ENCODE measurements around the gene SLC24A2. TPM values are rescaled to one million over a fixed set of nuclear protein-coding genes. Genes with fewer than 3 reads are reported as not detected.

Gene SLC24A2
- polyA plus RNA-seq, 1 of the 3 experiments (the other 2 are of a cell fraction) = not detected

- Histone ChIP-seq H3K9ac (no peak overlapping the region), H4K20me1 (ENCODE audit: insufficient read depth) (no peaks in the 10 kb centered on the region), H3K36me3 (replicated peaks in 1 of 2; ENCODE audit: control insufficient read depth in 1 of 2, insufficient read depth in 2 of 2, low read length in 1 of 2) (no peaks in the 10 kb centered on the region), H3K9me2 (no peaks in the 10 kb centered on the region), H3K4me1 (ENCODE audit: control insufficient read depth in 1 of 2, insufficient read depth in 2 of 2, low read depth in 1 of 2, low read length in 1 of 2) (no peaks in the 10 kb centered on the region), H3K4me3 (ENCODE audit: low read depth in 2 of 2, low read length in 1 of 2) (no peak overlapping the region), H3K79me2 (ENCODE audit: insufficient read depth) (no peaks in the 10 kb centered on the region), H3K27ac (ENCODE audit: low read depth in 2 of 2, low read length in 1 of 2) (no peak overlapping the region), H3K9me3 (no peaks in the 10 kb centered on the region), H3K4me2 (no peak overlapping the region), H3F3A (replicated peaks; ENCODE audit: insufficient read depth) (no peaks in the 10 kb centered on the region), H3K27me3 (ENCODE audit: insufficient read depth) (no peaks in the 10 kb centered on the region), H2AFZ (ENCODE audit: low read depth) (no peak overlapping the region)
- POLR2A ChIA-PET = no interaction called here
- CTCF ChIA-PET = interaction anchor here (1.7 kb wide), 1 partner anchor 13 kb away, joined by 4 read pairs; no protein-coding TSS in a partner anchor
- 46% methylated on average over 16 of the region's 16 CpGs for WGBS (ENCODE audit: low lambda C conversion rate)
- no peak for DNase-seq
- TF ChIP-seq JUND (IDR thresholded peaks at IDR 0.05) (no peak), REST (IDR thresholded peaks at IDR 0.05; ENCODE audit: low read depth, low read length) (no peak), ELF1 (IDR thresholded peaks at IDR 0.05) (no peak), CTCF (IDR thresholded peaks at IDR 0.05) (no peak), IRF3 (IDR thresholded peaks at IDR 0.05; ENCODE audit: low read depth, low read length) (no peak)
These were observed 20.8 kb upstream of the SLC24A2 start for GRCh38 chr9:19809422-19810269.

GRCh38 chr9:19807182-19807892 lies 18.5 kb upstream of the SLC24A2 start:
- no peak for DNase-seq
- Histone ChIP-seq H3K36me3 (replicated peaks in 1 of 2; ENCODE audit: control insufficient read depth in 1 of 2, insufficient read depth in 2 of 2, low read length in 1 of 2) (no peaks in the 10 kb centered on the region), H4K20me1 (ENCODE audit: insufficient read depth) (no peaks in the 10 kb centered on the region), H3K4me2 (no peak overlapping the region), H3K9me2 (no peaks in the 10 kb centered on the region), H3K4me3 (ENCODE audit: low read depth in 2 of 2, low read length in 1 of 2) (no peak overlapping the region), H3K9ac (no peak overlapping the region), H3K79me2 (ENCODE audit: insufficient read depth) (no peaks in the 10 kb centered on the region), H3F3A (replicated peaks; ENCODE audit: insufficient read depth) (no peaks in the 10 kb centered on the region), H3K27ac (ENCODE audit: low read depth in 2 of 2, low read length in 1 of 2) (no peak overlapping the region), H2AFZ (ENCODE audit: low read depth) (no peak overlapping the region), H3K4me1 (ENCODE audit: control insufficient read depth in 1 of 2, insufficient read depth in 2 of 2, low read depth in 1 of 2, low read length in 1 of 2) (no peaks in the 10 kb centered on the region), H3K9me3 (no peaks in the 10 kb centered on the region), H3K27me3 (ENCODE audit: insufficient read depth) (no peaks in the 10 kb centered on the region)
- 4% methylated on average over 4 of the region's 4 CpGs for WGBS (ENCODE audit: low lambda C conversion rate)
- TF ChIP-seq CTCF (IDR thresholded peaks at IDR 0.05) = no peak
- ChIA-PET CTCF (interaction anchor here (0.7 kb wide), 1 partner anchor 15 kb away, joined by 3 read pairs; no protein-coding TSS in a partner anchor), POLR2A (no interaction called here)
